HG02610 (cell line): ENCODE results near the gene TXNRD1.
"Not testable (repeated sequence)": the region's sequence is repeated elsewhere in the genome, so short reads cannot be mapped to it uniquely, and the experiment has no call there.

Source experiments
- ATAC-seq: cut with Tn5 transposase; IDR thresholded peaks from one replicate; pipeline ENCODE4 v1.9.1; 2021; ENCODE audit warnings: mild to moderate bottlenecking, moderate library complexity; ENCODE audit not compliant: unreplicated experiment

TXNRD1 gene

DNA sequence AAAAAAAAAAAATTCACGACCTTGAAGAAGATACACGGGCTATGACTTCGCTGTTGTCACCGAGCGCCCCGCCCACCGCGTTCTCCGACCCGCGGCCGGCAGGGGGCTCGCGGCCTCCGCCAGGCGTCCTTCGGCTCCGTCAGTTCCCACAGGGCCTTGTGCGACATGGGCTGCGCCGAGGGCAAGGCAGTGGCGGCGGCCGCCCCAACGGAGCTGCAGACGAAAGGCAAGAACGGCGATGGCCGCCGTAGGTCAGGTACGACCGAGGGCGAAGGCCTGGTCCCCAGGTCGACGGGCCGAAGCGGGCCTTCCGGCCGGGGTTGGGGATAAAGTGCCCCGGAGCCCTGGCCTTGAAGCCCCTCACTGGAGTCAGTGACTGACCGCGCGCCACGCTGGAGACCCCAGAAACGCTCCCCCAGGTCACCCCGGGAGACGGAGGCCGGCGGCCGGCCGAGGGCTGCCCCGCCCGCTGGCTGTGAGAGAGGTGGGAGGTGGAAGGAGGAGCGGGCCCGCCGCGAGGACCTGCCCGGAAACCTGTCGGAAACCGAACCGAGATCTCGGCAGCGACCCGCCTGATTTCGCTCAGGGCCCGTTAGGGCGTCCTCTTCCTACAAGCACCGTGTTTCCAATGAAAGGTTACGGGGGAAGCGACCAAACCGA lies at the start of gene TXNRD1:
TSS of gene TXNRD1 (plus strand) at position 142 of the 660 bp plus-strand sequence. CDS start at position 166, 24 bp downstream.
- peak; percentile 95 for ATAC-seq

DNA sequence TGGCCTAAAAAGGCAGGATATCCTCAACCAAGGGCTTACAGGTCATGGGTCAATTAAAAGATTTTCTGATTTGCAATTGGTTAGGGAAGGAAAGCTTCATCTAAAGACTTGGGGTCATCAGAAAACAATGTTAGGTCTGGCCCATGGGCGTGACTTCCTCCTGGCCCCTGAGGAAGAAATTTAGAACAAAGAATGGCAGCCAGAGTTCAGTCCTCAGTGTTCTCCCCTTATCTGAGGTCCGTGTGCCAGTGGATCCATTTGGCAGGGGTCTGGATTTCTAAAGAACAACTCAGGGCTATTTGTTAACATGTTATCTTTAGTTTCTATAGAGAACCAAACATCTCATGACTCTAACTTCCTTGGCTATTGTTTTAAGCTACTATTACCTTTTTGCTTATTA lies 49.8 kb upstream of the TXNRD1 start:
- no peak for ATAC-seq

DNA sequence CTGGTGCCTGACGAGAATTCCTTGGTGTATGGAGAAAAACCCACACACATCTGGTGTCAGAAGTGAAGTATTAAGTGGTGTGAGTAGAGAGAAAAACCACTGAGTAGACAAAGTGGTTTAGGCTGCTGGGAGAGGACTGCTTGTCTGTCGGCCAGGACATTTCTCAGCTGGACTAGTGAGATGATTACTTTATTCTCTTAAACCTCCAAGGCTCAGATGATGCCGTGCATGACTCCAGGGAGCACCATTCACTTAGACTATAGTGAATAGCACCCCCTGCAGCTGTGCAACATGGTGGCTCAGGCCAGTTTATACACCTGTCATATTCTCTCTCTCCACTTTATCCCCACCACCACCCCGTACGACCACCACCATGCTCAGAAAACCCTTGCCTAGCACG lies 49.1 kb upstream of the TXNRD1 start:
- ATAC-seq: no peak

DNA sequence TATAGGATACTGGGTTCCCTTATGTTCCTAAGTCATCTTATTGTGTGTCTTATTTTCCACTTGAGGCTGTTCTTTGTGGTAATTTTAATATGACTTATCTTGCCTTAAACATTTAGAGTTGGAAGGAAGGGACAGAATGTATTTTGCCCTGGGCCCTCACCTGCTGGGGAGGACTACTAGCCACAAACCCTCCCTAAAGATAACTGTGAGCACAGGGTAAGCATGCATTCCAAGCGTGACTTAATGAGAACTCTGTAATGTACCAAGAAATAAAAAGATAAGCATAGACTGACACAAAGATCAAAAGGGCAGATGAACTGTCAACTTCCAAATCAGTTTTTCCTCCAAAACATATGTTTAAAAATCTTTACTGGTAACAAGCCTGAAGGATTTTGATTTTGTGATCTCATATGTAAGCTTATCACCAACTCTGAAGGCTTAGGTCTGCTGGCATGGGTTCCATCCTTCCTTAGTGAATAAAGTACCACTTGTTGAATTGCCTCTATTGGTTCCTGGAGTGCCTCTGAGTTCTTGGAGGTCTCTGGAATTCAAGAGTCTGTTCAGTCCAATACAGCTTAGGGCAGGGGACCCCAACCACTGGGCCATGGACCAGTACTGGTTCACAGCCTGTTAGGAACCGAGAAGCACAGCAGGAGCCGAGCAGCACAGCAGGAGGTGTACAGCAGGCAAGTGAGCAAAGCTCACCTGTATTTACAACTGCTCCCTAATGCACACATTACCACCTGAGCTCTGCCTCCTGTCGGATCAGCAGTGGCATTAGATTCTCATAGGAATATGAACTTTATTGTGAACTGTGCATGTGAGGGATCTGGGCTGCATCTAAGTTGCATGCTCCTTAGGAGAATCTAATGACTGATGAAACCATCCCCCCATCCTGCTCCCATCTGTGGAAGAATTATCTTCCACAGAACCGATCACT lies 47.8 kb upstream of the TXNRD1 start:
- ATAC-seq: no peak

DNA sequence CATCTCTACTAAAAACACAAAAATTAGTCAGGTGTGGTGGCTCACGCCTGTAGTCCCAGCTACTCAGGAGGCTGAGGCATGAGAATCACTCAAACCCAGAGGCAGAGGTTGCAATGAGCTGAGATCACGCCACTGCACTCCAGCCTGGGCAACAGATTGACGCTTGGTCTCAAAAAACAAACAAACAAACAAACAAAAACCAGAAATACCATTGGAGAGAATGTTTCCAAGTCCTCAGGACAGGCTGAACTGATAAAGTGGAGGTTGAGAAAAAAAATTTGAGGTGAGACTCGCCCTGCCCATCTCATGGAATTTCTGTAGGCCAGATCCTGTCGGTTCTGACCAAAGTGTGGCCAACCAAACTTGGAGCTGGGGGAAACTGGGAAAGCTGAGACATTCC lies 47.0 kb upstream of the TXNRD1 start:
- ATAC-seq: no peak

DNA sequence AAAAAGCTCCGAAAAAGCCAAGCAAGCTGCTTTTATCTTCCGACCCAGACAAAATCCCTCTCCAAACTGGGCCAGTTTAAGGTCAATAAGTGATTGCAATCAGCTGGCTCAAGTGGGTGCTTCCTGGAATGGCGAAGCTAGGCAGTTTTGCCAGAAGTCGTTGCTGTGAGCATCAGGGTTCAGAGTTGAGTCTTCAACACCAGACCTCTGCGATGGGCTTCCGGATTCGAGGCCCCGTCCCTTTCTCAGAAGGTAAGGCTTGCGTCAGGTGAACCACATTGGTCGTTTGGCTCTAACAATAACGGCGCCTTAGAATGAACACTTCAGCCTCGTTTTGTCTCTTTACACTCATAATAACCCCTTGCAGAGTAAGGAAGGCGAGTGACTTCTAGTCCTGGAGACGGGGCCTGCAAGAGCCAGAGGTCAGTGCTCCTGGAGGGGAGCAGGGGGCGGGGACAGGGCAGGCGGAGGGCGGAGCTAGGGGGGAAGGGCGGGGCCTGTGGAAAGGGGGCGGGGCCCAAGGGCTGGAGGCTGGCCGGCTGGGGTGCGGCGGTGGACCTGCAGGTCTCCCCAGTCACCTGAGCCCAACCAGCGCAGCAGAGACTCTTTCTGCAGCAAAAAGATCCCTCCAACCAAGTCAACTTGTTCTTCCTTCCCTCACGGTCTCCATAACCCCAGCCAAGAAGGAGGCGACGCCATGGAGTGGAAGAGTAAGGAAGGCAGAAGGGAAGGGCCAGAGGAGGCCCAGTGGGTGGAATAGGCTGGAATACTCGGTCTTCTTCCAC lies 43.6 kb upstream of the TXNRD1 start:
- no peak for ATAC-seq

DNA sequence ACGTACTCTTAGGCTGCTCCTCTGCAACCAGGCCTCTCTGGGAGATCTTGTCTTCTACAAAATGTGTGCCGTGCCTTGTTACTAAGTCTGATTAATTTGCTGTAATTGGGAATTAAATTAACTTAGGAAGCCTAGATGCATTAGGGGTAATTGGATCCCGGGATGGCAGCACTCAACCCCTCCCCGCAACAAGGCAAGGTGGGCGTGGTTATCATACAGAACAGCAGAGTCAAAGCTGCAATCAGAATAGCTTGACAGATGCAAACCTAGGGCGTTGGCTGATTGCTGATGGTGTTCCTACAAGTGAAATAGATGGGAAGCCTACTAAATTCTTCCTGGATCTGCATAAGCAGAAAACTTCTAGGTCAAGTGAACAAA lies 43.0 kb upstream of the TXNRD1 start:
- ATAC-seq: no peak

DNA sequence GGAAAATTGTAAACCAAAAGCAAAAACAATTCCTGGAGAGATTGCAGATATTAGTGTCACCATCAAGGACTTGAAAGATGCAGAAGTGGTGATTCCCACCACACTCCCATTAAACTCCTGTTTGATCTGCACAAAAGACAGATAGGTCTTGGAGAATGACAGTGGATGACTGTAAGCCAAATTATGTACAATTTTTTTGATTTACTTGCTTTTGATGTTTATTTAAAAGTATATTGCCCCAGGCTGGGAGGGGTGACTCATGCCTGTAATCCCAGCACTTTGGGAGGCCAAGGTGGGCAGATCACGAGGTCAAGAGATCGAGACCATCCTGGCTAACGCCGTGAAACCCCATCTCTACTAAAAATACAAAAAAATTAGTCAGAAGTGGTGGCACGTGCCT lies 41.8 kb upstream of the TXNRD1 start:
- not testable (repeated sequence) for ATAC-seq

DNA sequence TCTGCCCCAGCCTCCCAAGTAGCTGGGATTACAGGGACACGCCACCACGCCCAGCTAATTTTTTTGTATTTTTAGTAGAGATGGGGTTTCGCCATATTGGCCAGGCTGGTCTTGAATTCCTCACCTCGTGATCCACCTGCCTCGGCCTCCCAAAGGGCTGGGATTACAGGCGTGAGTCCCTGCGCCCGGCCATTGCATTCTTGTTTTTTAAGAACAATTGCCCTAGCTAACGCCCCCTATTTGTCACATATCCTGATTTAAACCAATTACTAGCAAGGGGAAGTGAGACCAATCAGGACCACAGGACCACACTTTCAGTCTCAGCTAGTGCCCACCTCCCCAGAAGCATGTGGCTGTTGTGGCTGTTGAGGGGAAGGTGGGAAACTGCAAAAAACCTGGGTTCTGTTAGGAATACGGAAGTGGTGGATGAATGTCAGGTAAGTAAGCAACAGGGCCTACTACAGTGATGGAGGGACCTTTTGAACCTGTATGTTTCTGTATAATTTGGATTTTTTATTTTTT lies 39.8 kb upstream of the TXNRD1 start:
- ATAC-seq: no peak

DNA sequence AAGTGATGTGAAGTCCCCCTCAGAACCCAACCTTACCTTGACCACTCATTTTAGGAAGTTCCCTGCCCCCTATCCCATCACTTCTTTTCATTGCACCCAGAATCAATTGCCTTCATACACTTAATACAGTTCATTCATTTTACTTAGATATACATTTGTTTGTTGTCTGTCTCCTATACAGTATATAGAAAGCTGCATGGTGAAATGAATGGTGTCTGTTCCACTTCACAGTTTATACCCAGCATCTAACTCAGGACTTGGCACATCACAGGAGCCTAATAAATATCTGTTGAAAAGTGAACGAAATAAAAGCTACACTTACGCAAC lies 38.3 kb upstream of the TXNRD1 start:
- ATAC-seq: no peak

DNA sequence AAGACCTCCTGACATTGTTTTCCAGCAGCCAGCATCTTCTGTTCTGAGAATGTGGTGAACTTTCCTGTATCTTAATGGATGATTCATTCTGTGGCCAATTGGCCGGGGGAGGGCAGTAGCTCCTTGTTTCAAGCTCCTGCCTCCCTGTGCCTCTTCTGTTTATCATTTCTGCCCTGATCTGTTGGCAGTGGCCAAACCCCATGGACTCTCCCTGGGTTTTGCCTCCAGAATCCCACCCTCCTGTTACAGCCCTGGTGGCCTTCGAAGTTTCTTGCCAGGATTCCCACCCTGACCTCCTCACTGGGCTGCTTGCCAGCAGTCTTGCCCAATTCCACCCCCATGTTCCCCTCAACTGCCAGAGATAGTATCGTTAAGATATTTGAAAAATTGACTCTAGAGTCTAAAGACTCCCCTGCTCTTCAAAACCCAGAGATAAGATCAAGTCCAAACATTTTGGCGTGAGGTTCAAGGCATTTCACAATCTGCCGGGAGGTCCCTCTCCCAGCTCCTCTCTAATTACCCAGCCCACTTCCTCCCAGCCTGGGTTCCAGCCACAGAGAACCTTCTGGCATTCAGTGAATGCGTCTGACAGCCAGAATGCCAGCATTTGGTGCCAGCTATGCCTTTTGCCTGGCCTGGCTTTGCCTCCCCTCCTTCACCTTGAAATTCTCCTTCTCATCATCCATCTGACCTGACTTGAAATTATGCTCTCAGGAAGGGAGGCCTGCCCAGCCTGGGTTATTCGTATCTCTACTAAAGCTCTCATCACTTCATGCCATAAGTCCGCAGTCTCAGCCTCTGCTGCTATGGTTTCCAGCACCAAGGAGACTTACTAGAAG lies 37.7 kb upstream of the TXNRD1 start:
- ATAC-seq: no peak

DNA sequence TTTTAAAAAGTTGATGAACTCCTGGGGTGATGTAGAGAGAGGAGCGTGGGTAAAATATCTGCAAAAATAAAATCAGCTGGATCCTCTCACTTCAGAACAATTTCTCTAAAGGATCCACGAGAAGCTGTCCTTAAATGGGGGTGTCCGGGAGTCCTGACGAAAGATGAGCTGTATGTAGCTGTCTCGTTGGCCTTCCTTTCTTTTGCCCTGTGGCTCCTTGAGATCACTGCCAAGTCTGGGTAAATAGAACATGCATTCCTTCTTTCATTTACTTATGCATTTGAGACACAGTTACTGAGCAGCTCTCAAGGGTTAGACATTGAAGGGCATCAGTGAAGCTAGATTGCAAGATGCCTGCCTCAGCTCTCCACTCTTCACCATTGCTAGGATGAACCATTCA lies 35.2 kb upstream of the TXNRD1 start:
- ATAC-seq: no peak

DNA sequence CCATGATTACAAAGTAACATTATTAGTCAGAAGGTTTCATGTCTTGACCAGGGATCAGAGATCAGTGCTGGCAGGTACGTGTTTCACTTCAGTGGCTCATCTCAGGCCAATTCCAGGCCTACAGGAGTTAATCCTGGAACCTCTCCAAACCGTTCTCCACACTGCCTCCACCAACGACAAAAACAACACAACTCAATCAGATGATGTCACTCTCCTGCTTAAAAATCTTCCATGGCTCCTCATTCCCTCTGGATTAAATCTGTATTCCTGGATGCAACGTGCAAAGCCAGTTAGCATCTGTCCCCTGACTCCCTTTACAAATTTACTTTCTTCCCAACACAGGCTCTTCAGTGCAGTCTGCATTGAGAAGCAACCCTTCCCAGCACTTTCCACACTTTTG lies 34.3 kb upstream of the TXNRD1 start:
- no peak for ATAC-seq

DNA sequence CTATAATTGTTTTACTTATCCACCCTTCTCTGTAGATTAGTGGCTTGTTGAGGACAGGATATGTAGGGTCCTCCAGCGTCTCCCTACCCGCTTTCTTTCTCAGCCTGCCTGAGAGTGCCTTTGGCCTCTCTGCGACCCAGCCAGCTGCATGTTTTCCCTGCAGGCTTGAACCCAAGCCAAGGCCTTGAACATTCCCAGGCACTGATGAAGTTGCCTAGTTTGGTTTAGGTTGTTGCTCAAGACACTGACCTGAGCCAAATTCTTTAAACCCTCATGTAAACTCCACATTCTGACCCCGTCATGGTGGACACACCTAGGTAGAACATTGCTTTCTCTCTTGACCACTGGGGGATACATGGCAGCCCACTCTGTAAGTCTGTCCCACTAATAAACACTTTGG lies 33.4 kb upstream of the TXNRD1 start:
- ATAC-seq: no peak

DNA sequence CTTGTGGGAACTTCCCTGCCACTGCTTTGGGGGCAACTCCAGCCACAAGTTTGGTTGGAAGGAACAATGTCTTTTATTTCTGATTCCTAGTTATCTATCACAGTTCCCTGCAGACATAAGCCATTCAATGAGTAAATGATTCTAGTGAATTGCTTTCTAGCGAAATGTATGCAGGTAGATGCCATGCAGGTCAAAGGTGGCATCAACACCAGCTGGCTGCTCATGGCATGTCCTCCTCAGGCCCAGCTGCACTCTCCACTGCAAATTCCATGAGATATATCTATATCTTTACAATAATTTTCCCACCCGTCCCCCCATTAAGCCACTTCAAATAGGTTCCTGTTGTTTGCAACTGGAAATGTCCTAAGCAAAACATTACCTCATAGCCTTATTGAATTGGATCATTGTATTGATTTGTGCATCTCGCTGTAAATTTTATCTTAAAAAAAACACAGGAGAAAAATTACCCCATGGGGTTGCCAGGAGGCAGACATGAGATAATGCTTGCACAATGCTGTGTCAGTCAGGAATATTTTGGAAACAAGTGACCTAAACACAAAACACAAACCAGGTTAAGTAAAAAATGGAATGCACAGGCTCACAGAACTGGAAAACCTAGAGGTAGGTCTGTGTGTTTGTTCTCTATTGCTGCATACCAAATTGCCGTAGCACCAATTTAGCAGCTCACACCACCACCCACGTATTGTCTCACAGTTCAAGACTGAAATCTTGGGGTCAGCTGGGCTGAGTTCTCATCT lies 32.8 kb upstream of the TXNRD1 start:
- ATAC-seq: no peak

DNA sequence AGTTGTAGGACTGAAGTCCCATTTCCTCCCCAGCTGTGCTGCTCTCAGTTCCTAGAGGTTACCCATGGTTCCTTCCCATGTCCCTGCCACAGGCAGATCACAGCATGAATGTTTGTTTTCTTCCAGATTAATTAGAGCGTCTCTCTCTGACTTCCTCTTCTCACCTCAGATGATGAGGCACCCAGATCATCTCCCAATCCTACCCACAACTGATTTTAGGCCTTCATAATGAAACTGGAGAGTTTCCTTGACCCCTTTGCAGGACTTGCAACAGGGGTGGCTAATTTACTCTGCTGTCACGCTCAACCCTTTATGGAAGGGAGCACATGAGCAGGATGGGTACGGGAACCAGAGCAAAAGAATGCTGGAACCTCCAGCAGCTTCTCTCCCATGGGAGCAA lies 32.1 kb upstream of the TXNRD1 start:
- no peak for ATAC-seq

DNA sequence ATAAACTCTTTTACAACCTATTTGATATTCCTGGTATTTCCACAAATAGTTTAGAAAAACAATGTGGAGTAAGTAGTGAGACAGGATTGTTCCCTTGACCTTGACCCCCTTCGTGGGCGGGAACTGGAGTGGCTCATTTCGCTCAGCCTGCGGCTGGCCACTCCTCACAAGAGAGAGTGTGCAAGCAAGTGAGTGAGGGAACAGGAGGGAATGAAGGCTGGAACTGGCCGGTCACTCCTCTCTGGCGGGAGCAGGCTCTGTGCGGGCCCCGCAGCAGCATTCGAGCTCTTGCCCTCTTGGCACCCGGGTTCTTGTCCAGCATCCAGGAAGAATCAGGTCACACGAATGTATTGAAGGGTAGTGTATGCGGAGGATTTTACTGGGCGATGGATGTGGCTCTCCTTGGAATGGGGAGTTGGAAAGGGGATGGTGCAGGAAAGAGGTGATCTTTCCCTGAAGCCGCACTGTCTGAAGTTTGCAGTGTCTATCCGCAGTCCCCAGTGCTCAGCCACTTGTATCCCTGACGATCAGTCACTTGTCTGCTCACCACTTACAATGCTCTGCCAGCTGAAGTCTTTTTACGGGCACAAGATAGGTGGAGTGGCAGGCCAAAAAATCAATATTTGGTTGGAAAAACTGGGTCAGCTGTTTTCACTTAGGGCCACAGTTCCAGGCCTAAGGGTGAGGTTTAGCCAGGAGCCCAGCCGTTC lies 28.0 kb upstream of the TXNRD1 start:
- no peak for ATAC-seq

DNA sequence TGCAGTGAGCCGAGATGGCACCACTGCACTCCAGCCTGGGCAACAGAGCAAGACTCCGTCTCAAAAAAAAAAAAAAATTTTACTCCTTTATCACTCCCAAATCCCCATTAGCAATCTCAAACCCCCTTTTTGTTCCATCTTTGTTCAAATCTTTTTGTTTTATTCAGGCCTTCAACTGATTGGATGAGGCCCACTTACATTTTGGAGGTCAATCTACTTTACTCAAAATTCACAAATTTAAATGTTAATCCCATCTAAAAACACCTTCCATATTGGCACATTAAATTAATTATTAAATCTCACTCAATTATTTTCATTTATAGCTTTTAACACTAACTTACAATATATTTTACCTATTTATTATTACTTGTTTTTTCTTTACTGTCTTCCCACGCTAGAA lies 27.0 kb upstream of the TXNRD1 start:
- ATAC-seq: no peak

DNA sequence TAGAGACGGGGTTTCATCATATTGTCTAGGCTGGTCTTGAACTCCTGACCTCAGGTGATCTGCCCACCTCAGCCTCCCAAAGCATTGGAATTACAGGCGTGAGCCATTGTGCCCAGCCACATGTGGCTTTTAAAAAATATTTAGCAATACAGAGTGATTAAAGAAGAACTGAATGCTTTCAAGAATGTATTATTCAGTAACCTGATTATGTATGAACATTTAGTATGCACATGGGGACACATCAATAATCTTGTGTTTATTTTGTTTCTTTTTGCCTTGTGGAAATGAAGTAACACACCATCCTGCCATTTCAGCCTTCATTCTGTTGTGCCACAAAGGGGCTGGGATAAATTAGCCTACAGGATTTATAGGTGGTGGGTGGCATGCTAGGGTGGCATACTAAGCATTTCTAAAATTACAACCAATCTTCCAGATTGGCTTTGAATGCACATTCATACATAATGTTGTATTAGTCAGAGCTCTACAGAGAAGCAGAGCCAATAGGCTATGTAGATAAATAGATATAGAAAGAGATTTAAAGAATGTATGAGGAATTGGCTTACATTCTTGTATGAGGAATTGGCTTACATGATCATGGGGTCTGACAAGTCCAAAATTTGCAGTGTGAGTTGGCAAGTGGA lies 25.5 kb upstream of the TXNRD1 start:
- no peak for ATAC-seq
